Stimulated activated CD4-positive, alpha-beta T cell treated with anti-CD3 and anti-CD28 coated beads, Interleukin-4, amount 100 ng/mL, for 1 hour (primary cell): ENCODE results near the gene RANBP3.
A peak's percentile ranks its signal among the peaks of the same experiment; 100 is the strongest.
"Not testable (repeated sequence)": the region's sequence is repeated elsewhere in the genome, so short reads cannot be mapped to it uniquely, and the experiment has no call there.

Experiments used
- DNase-seq: peaks from one replicate; pipeline ENCODE4 v3.0.0-alpha.2; 2020

Gene RANBP3

DNA sequence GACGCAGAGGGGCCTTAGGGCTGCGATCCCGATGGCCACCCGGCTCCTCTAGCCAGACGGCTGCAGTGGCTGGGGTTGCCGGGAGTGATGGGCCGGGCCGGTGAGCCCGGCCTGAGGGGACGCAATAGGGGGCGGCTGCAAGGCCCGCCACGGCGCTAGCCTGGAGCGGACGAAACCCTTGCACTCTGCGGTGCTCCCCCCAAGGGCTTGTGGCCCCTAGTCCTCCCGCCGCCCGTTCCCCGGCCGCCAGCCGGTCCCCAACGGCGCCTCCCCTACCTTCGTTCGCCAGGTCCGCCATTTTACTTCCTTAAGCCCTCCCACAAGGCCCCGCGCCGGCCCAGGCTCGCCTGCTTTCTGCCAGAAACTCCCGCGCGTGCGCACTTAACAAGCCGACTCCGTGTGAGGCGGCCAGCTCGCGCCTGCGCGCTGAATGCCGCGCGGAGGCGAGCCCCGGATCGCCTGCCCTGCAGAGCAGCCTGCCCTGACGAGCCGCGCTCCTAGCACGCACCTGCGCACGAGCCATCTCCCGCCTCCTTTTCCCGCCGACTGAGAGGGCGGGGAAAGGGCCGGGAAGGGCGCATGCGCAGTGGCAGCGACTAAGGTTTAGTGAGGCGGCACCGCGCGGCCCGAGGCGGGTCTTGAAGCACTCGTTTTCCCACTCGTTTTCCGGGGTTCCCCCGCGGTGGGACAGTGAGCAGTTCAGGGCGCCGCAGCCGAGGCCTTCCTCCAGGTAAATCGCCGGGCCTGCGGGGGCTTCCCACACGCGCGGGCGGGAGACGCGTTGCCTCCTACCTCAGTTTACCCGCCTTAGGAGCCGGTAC is at the start of gene RANBP3:
Gene RANBP3, minus strand, starts transcription at position 356 of the 821 bp plus-strand sequence. Its CDS starts 58 bp downstream, at position 298.
- DNase-seq: peak; percentile 99

DNA sequence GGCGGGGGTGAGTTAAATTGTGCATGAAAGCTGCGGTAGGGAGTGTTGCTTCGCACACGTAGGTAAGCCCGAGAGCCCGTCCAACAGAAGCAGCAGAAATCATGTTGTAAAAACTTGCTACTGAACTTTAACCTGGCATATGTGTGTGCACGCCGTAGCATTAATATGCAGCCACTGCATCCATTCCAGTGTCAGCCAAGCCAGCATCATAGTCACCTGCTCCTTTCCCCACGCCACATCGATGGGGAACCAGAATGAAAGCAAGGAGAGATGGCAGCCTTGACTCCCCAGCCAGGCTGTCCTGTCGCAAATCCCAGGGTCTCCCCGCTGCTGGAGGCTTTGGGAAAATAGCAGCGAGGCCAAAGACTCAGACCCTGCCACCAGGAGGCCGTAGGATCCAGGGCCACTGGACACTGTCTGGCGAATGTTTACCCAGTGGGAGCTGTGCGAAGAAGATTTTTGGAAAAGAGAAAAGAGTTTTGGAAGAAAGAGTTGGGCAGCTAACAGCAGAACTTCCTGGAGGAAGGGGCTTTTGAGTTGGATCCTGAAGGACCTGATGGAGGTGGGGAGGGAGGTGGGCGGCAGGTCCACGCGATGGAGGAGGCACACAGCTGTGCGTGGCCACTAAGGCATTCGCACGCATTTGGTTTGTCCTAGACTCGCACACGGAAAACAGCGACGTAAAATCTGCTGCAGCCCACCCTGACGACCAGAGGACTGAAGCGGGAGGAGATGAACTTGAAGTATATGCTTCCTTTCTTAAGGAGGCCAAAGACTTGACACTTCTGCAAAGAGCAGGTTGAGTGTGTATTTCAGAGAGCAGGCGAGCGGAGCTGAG is 48.7 kb upstream of the RANBP3 start:
- DNase-seq: no peak

DNA sequence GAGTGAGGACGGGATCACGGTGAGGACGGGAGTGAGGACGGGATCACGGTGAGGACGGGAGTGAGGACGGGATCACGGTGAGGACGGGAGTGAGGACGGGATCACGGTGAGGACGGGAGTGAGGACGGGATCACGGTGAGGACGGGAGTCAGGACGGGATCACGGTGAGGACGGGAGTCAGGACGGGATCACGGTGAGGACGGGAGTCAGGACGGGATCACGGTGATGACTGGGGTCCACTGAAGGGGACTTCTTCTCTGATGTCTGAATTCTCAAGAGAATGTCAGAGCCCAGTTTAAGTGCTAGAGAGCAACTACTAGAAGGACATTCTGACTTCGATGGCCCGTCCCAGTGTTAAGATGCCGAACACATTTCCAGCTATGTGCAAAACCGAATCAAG is 46.8 kb upstream of the RANBP3 start:
- not testable (repeated sequence) for DNase-seq

- no peak for DNase-seq
These were observed 46.0 kb upstream of the RANBP3 start for GRCh38 chr19:6023936-6024335.

DNA sequence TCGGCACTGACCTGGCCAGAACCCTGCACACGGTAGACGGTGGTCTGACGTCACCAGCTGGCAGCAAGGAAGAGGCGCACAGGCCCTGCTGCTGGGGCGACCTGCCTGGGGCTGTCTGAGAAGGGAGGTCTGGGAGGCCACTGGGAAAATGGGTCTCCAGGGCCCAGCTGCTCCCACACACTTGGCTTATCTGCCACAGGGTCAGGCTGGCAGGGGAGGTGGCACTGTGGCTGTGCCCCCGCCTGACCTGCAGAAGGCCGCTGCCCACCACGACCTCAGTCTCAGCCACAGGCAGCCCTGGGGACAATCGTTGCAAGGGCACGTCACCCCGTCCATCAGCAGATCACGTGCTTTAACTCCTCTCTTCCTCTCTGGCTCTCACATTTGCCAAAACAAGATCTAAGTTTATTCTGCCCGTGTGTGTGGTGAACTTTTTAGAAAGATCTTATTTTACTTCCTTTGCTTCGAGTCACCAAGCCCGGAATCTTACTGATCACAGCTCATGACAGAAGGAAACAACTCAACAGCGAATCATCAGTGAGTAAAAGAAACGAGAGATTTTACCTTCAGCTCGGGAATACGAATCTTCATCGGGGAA is 45.2 kb upstream of the RANBP3 start:
- DNase-seq: no peak

- DNase-seq: no peak
These were observed 44.7 kb upstream of the RANBP3 start for GRCh38 chr19:6022570-6023064.

GRCh38 chr19:6021878-6022569 is 44.1 kb upstream of the RANBP3 start:
- DNase-seq: peak; percentile 73

DNA sequence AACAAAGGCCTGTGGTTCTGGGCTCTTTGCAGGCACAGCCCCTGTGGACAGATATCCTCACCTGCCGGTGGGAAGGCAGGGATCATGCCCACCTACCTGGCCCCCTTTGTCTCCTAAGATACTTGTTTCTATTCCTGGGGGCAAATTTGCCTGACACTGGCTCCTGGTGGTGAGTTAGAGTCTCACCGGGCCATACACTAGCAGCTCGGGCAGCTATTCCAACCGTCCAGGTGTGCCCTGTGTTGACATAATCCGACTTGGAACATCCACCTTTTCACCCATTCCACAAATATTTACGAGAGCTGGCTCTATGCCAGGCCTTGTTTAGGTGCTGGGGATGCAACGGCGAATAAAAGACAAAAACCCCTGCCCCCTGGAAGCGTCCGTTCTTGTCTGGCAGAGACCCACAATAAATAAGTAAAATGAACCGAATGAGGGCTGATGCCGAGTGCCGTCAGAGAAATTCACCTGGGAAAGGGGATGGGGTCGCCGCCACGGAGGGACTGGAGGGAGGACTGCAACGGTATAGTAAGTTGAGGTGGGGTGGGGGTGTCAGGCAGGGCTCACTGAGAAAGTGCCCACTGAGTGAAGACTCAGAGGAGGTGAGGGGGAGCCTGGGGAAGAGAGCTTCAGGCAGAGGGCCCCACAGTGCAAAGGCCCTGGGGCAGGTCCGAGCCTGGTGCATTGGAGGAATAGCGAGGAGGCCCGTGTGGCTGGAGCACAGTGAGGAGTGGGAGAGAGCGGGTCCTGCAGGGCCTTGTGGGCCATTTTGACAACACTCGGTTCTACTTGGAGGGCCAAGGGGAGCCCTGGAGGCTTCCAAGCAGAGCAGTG is 43.2 kb upstream of the RANBP3 start:
- no peak for DNase-seq

DNA sequence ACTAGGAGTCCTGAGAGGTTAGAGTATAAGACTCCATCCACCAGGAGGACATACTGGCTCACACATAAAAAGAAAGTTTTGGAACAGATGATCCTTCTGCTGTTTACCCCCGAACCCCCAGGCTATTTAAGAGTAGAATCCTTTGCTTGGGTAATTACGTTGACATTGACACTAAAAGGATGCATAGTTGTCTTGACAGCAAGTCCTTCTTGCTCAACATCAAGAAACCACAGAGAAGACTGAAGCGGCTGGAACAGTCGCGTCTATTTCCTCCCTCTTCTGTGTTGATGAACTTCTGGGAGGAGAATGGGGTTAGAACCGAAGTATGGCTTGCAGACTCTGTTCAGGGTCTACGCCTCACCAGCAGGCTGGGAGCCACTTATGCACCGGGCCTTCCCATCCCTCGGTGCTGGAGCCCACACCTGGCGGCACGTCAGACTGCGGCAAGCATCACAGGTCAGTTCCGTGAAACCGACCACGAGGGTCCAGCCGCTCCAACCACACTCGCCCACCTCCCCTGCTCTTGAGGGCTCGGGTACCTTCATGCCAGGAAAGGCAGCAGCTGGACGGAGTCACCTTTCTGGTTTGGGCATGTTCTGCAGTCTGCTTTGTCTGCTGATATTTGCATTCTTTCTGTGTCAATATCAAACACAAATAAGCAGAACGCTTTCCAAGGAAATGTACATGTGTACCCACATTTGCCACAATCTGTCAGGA is 42.4 kb upstream of the RANBP3 start:
- no peak for DNase-seq

- peak; percentile 9 for DNase-seq
These were observed 40.8 kb upstream of the RANBP3 start for GRCh38 chr19:6018786-6019185.

DNA sequence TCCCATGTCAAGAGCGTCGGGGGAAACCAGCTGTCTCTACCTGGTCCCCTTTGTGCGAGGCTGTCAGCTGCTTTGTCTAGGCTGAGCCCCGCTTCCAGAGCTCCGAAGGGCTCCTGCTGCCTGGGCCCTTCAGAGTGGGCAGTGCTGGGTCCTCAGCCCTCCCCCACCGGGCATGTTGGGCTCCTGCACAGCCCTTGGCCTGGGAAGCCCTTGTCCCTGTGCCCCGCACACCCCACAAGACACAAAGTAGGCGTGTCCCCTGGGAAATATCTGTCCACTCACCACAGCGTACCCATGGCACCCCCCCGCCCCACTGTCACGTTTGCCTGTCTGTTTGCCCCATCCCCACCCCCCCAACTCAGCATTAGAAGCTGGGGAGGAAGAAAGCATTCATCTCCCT is 39.6 kb upstream of the RANBP3 start:
- DNase-seq: no peak

GRCh38 chr19:6015841-6016545 is 38.1 kb upstream of the RANBP3 start:
- no peak for DNase-seq

GRCh38 chr19:6014551-6015135 is 36.7 kb upstream of the RANBP3 start:
- no peak for DNase-seq

DNA sequence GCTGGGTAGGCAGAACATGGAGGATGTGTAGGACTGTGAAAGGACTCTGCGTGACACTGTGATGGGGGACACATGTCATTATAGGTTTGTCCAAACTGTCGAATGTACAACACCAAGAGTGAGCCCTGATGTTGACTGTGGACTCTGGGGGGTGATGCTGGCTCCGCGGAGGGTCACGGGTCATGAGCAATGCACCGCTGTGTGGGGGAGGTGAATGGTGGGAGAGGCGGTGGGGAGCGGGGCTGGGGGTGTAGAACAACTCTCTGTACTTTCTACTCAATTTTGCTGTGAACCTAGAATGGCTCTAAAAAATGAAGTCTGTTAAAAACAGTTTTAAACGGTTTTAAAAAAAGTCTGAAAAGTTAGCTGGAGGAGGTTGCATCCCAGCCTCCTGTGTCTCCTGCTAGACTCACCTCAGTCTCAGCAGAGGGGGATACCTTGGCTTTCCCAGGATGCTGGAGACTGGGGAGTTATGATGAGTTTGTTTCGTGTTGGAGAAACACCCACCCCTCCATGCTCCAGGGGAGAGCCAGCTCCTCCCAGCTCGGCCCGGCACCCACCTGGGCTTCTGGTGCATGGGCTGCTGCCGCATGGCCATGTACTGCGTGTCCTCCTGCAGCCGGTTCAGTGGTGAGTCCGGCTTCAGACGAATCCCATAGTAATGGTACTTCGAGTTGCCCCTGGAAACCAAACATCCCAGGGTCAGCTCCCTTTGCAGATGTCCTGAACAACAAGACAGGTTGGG is 34.7 kb upstream of the RANBP3 start:
- DNase-seq: no peak

DNA sequence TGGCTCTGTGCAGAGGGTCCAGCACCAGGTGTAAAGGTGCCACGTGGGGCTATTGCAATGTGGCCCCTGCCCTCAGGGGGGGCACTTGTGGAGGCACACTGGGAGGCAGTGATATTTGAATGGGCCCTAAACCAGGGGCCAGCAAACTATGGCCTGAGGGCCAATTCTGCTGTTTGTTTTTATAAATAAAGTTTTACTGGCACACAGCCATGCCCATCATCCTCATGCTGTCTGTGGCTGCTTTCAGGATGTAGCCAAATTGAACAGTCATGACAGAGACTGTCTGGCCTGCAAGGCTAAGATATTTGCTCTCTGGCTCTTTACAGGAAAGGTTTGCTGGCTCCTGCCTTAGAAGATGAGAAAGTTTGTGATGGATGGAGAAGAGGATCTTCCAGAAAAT is 33.9 kb upstream of the RANBP3 start:
- DNase-seq: no peak

DNA sequence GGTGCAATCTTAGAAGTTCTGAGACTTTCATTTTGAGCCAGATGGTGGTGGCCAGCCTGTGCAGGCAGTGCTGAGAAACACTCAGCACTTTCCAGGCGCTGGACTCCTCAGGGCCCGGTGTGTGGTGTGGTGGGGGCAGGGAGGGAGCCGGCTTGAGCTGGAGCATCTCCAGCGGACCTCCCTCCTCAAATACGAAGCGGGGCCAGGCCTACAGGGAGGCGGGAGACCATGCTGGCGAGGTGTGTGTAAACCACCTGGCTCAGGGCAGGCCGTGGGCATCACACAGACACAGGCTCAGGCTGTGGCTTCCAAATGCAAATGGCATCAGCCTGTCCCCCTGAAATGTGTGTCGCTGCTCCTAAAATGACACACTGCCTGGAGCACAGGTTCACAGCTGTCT is 33.3 kb upstream of the RANBP3 start:
- no peak for DNase-seq

GRCh38 chr19:6010107-6010506 is 32.2 kb upstream of the RANBP3 start:
- no peak for DNase-seq

GRCh38 chr19:6007866-6008265 is 29.9 kb upstream of the RANBP3 start:
- DNase-seq: no peak

DNA sequence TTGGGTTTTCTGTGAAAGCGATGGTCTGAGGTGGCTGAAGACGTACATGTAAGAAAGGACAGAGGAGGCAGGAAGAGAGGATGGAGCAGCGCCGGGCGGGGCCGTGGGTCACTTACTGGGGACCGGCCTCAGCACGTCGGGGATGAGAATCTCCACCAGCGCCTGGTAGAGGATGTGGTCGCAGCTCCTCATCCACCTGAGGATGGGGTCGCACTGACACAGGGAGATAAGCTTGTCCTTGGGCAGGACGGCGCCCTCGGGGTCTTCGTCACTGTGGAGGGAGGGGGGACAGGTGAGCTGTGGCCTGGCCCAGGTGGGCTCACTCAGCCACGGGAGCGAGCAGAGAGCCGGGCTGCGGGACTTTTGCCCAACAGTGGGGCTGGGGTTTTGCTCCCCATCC is 29.0 kb upstream of the RANBP3 start:
- DNase-seq: no peak
